Fibroblast of pulmonary artery (primary cell): ENCODE measurements around the gene ICAM2.

Experiments used
- DNase-seq: peaks from one replicate; pipeline ENCODE4 v3.0.0-alpha.2; 2010; ENCODE audit warnings: low read depth
- H3K4me3 ChIP-seq: replicated peaks from 2 replicates; pipeline ENCODE4 v1.5.1; 2011; ENCODE audit warnings: low read depth, mild to moderate bottlenecking, control low read depth, low read length, moderate library complexity
- TF ChIP-seq, protein P1 (sequence below): IDR thresholded peaks from 2 replicates; pipeline ENCODE4 v1.5.1; 2011; ENCODE audit warnings: mild to moderate bottlenecking, control low read depth, low read length, inconsistent platforms; ENCODE audit errors: missing control alignments

Gene ICAM2

DNA sequence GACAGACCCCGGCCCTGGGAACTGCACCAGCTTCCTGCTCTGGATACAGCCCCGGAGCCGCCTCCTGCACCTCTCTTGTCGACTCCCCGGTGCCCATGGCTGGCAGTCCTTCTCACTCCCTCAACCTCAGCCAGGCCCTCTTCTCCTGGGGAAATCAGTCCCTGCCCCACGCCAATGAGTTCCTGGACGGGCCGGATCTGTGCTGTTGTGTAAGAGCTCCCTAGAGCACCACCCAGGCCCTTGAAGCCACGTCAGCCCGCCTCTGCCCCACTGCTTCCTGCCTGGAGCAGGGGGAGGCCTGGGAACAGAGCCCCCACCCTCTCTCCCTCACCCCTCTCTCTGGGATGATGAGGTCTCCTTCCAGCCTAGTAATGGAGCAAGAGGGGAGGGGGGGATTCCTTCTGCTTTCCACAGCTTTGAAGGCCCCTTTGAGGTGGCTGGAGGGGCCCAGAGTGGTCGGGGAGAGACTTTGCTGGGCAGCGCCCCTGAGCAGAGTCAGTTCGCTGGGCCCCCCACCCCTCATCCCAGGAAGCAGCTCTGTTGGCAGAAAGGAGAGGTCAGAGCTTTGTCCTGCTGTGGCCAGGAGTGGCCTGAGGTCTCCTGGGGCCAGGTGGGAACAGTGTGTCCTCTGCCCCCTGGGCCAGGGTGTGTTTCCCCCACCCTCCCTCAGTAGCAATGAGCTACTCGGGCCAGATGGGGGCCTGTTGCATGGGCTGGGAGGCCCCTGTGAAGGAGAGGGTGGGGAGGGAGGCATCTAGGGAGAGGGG, 18.5 kb downstream of the ICAM2 start:
- TF ChIP-seq, protein P1, sequence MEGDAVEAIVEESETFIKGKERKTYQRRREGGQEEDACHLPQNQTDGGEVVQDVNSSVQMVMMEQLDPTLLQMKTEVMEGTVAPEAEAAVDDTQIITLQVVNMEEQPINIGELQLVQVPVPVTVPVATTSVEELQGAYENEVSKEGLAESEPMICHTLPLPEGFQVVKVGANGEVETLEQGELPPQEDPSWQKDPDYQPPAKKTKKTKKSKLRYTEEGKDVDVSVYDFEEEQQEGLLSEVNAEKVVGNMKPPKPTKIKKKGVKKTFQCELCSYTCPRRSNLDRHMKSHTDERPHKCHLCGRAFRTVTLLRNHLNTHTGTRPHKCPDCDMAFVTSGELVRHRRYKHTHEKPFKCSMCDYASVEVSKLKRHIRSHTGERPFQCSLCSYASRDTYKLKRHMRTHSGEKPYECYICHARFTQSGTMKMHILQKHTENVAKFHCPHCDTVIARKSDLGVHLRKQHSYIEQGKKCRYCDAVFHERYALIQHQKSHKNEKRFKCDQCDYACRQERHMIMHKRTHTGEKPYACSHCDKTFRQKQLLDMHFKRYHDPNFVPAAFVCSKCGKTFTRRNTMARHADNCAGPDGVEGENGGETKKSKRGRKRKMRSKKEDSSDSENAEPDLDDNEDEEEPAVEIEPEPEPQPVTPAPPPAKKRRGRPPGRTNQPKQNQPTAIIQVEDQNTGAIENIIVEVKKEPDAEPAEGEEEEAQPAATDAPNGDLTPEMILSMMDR: no peak
- no peak overlapping the region for H3K4me3 ChIP-seq
- DNase-seq: peak; percentile 55

DNA sequence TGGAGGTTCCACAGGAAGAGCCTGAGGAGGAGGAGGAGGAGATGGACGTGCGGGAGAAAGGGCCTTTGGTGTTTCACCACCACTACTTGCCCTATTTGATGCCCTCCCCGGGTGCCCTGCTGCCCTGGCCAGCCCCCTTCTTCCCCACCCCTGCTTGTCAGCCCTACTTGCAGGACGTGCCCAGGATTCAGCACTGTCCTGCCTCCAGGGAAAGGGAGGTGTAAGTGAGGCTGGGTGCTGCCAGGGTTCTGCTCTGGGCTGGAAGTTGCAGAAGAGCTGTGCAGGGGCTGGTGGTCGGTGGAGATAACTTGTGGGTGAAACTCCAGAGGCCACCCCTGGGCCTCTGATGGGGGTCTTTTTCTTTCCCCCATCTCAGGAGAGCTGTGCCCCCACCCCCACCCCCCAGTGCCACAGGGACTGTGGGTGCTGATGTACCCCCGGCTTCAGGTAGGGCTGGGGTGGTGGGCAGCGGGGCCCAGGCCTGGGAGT, 19.3 kb downstream of the ICAM2 start:
- TF ChIP-seq, protein P1: no peak
- DNase-seq: no peak
- no peak overlapping the region for H3K4me3 ChIP-seq

DNA sequence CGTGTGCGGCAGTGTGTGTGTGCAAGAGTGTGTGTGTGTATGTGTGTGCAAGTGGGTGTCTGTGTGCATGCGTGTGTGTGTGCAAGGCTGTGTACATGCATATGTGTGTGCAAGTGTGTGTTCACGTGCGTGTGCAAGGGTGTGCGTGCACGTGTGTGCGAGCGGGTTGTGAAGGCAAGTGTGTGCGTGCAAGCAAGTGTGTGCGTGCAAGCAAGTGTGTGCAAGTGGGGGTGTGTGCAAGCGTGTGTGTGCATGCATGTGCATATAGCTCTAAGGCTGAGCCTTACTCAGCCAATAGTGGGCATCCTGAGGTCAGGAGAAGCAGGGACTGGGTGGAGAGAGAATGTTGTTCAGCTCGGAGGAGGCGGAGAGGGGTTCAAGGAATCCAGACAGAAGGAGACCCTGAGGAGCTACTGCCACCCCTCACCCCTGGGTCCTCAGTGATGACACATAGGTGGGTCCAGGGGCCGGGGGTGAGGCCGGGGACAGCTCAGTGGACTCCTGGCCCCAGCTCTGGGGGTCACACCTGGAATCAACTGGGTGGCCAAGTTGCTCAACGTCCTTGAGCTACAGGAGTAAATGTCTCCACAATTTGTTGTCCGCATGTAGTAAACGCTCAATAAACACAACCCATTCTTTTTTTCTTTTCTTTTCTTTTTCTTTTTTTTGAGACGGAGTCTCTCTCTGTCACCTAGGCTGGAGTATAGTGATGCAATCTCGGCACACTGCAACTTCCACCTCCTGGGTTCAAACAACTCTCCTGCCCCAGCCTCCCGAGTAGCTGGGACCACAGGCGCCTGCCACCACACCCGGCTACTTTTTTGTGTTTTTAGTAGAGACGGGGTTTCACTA, 20.5 kb downstream of the ICAM2 start:
- no peak for DNase-seq
- TF ChIP-seq, protein P1: no peak
- no peak overlapping the region for H3K4me3 ChIP-seq

DNA sequence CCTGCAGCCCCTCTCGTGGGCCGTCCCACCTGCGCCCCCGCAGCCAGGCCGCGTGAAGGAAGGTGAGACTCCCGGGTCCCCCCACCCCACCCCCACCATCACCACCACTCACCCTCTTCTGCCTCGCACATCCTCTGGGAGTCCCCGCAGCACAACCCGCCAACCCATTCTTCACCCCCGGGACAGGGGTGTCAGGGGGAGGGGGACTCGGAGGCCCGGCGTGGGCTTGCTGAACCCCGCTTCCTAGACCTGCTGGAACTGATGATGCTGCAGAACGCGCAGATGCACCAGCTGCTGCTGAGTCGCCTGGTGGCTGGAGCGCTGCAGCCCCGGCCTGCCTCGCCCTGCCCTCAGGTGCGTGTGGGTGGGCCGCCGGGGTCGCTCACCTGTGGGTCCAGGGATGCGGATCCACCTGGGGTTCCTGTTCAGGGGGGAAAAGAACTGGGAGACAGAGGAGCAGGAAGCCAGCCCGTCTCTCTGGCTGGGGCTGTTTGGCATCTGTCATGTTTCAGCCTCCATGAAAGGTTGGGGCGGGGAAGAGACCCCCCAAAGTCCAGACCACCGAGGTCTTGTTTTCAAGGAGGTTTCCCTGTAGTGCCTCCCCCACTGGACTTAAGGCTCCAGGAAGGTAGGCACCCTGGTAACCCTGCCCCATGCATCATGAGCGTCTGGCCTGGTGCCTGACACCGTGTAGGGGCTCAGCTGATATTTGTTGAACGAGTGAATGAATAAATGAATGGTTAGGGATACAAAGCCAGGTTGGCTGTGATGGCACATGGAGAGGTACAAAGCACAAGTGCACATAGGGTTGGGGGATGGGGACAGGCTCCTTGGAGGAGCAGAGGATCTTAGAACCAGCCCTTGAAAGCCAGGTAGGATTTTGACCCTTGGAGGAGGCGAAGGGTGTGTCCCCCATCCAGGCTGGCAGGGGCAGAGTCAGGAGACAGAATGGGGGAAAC, 21.4 kb downstream of the ICAM2 start:
- H3K4me3 ChIP-seq: peak overlapping the region; percentile 69
- TF ChIP-seq, protein P1: no peak
- no peak for DNase-seq

DNA sequence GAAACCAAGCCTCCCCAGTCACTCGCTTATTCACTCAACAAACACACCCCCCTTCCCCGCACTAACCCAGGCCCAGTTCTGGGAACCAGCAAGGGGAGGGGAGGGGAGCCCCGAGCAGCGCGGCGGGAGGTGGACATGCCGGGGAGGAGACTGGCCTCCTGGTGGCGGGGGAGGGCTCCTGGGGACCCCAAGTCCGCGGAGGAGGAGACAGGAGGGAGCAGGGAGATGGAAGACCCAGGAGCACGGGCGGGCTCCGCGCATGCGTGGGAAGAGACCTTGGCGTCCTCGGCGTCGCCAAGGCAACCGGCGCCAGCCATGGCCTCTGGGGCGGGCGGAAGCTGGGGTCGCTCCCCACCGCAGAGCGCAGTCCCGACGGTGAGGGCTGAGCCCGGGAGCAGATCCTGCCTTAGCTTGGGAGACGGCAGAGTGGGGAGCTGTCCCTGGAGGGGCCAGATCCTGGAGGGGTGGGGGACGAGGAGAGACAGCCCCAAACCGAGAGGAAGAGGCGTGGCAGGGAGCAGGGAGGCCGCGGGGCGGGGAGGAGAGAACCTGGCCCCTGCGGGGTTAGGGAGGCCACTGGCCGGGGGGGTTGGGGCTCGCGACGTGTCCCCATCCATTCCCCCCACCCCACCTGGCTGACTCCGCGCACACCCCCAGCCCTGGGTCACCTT, 22.2 kb downstream of the ICAM2 start, which contains the start of gene PRR29:
Gene PRR29, plus strand, starts transcription at position 302 of the 671 bp plus-strand sequence. Its CDS starts 14 bp downstream, at position 316.
- TF ChIP-seq, protein P1: no peak
- DNase-seq: peak; percentile 58
- H3K4me3 ChIP-seq: peak within 1 kb of the TSS; percentile 69
